ENCODE measurements around the gene ZACN. TPM values are rescaled to one million over a fixed set of nuclear protein-coding genes. Genes with fewer than 3 reads are reported as not detected.
A peak's percentile ranks its signal among the peaks of the same experiment; 100 is the strongest.

Gene ZACN
- total RNA-seq, 2 donors from 2014 or later, result not detected

DNA sequence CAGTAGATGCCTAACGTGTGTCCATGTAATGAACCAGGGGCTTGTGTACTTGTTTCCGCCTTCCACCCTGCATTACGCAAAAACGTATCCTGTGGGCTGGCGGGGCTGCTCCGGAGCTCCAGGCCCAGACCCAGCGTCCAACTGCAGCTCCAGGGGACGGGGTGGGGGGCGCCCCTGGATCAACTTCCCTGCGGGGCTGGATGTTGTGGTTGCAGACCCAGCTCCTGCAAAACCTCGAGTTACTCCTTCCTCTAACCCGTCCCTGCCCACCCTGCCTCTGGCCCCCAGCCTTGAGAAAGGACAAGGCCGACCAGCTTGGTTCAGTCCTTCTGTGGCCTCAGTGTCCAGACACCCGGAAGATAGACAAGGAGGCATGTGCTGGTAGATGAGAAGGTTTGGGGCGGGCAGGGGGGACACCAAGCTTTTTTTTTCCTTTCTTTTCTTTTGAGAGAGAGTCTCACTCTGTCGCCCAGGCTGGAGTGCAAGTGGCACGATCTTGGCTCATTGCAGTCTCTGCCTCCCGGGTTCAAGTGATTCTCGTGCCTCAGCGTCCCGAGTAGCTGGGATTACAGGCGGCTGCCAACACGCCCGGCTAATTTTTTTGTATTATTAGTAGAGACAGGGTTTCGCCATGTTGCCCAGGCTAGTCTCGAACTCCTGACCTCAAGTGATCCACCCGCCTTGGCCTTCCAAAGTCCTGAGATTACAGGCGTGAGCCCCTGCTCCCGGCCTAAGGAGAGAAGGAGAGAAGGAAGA lies 25.3 kb downstream of the ZACN start:
- WGBS, result 85% methylated on average over 29 of the region's 29 CpGs
- peaks cover 6% of the 10 kb centered on the region for H3K4me1 ChIP-seq (replicated peaks)
- peak overlapping the region; percentile 87 to 89 for H3K27ac ChIP-seq
- no peaks in the 10 kb centered on the region for H3K27me3 ChIP-seq (replicated peaks; ENCODE audit: insufficient read depth)
- H3K9me3 ChIP-seq, result no peaks in the 10 kb centered on the region
- intact Hi-C loops (cut with DNase I), result no loop called here
- DNase-seq (ENCODE audit: low spot score), result no peak
- H3K36me3 ChIP-seq, result peaks cover 4 to 6% of the 10 kb centered on the region in 2 donors
- peak overlapping the region; percentile 61 to 71 for H3K4me3 ChIP-seq
- TF ChIP-seq POLR2A (IDR thresholded peaks at IDR 0.05) (no peak), CTCF (IDR thresholded peaks at IDR 0.05) (no peak), POLR2AphosphoS5 (IDR thresholded peaks at IDR 0.05) (no peak)

DNA sequence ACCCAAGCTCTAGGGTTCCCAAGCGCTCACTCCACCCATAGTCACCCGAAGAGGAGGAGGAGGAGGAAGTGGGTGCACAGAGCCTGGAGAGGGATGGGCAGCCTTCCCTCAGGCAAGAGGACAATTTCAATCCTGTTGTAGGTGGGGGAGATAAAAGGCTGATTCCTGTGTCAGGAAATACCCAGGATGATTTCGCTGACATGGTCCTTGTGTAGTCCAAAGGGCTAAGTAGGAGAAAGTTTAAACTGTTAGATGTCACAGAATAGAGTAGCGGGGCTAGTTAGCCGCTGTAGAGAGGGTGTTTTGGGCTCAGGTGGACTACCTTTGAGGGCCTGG lies 25.9 kb downstream of the ZACN start:
- Histone ChIP-seq H3K27me3 (replicated peaks; ENCODE audit: insufficient read depth) (no peaks in the 10 kb centered on the region), H3K4me3 (no peak overlapping the region), H3K9me3 (no peaks in the 10 kb centered on the region), H3K27ac (no peak overlapping the region), H3K4me1 (replicated peaks) (peaks cover 6% of the 10 kb centered on the region), H3K36me3 (peaks cover 2 to 4% of the 10 kb centered on the region in 2 donors)
- WGBS, result 76% methylated on average over 5 of the region's 5 CpGs
- intact Hi-C loops (cut with DNase I), result no loop called here
- DNase-seq (ENCODE audit: low spot score), result no peak
- TF ChIP-seq POLR2AphosphoS5 (IDR thresholded peaks at IDR 0.05) (no peak), CTCF (IDR thresholded peaks at IDR 0.05) (no peak), POLR2A (IDR thresholded peaks at IDR 0.05) (no peak)

DNA sequence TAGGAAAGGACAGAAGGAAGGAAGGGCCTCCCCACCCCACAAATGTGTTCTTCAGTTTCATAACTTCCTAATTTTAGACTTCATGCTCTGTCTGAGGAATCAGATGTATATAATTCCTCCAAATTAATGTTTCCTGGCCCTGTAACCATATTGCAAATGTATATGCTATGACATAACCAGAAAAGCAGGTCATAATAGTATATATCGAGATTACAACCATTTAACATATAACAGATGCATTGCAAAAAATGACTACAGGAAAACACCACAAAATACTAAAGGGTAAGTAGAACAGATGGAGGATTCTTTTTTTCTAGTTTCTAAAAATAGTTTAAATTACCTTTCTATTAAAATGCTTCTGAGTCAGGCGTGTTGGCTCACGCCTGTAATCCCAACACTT lies 27.7 kb downstream of the ZACN start:
- 67% methylated on average over 3 of the region's 3 CpGs for WGBS
- no peak overlapping the region for H3K27ac ChIP-seq
- H3K4me1 ChIP-seq (replicated peaks), result peaks cover 4% of the 10 kb centered on the region
- H3K4me3 ChIP-seq, result no peak overlapping the region
- no peaks in the 10 kb centered on the region for H3K9me3 ChIP-seq
- intact Hi-C loops (cut with DNase I), result no loop called here
- no peaks in the 10 kb centered on the region for H3K27me3 ChIP-seq (replicated peaks; ENCODE audit: insufficient read depth)
- DNase-seq (ENCODE audit: low spot score), result no peak
- no peaks in the 10 kb centered on the region for H3K36me3 ChIP-seq
- no peak for TF ChIP-seq CTCF (IDR thresholded peaks at IDR 0.05)
- no peak for TF ChIP-seq POLR2AphosphoS5 (IDR thresholded peaks at IDR 0.05)
- no peak for TF ChIP-seq POLR2A (IDR thresholded peaks at IDR 0.05)

DNA sequence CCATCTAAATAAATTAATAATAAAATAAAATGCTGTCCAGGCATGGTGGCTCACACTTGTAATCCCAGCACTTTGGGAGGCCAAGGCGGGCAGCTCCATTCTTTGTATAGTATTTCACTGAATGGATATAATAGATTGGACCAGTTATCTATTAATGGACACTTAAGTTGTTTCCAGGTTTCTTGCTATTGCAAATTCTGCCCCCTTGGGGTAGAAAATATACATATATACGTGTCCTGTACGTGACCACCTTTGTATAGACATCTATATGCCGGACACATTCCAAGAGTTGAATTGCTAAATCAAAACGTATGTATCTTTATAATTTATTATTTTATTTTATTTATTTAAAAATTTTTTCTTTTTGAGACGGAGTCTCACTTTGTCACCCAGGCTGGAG lies 28.5 kb downstream of the ZACN start:
- Histone ChIP-seq H3K9me3 (no peaks in the 10 kb centered on the region), H3K4me3 (no peak overlapping the region), H3K27me3 (replicated peaks; ENCODE audit: insufficient read depth) (no peaks in the 10 kb centered on the region), H3K36me3 (no peaks in the 10 kb centered on the region), H3K27ac (no peak overlapping the region), H3K4me1 (replicated peaks) (no peaks in the 10 kb centered on the region)
- DNase-seq (ENCODE audit: low spot score), result no peak
- 90% methylated on average over 6 of the region's 6 CpGs for WGBS
- TF ChIP-seq CTCF (IDR thresholded peaks at IDR 0.05), result no peak
- TF ChIP-seq POLR2A (IDR thresholded peaks at IDR 0.05), result no peak
- no peak for TF ChIP-seq POLR2AphosphoS5 (IDR thresholded peaks at IDR 0.05)
- intact Hi-C loops (cut with DNase I), result no loop called here

DNA sequence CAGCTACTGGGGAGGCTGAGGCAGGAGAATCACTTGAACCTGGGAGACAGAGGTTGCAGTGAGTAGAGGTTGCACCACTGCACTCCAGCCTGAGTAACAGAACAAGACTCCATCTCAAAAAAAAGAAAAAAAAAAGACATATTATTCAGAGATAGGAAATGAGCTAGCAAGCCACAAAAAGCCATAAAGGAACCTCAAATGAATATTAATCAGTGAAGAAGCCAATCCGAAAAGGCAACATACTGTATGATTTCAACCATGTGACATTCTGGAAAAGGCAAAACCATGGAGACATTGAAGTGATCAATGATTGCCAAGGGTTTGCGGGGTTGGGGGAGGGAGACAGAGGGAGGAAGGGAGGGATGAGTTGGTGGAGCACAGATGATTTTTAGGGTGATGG lies 33.0 kb downstream of the ZACN start:
- no peak overlapping the region for H3K27ac ChIP-seq
- DNase-seq (ENCODE audit: low spot score), result no peak
- 94% methylated on average over 2 of the region's 2 CpGs for WGBS
- no peaks in the 10 kb centered on the region for H3K4me1 ChIP-seq (replicated peaks)
- no peak overlapping the region for H3K4me3 ChIP-seq
- TF ChIP-seq POLR2AphosphoS5 (IDR thresholded peaks at IDR 0.05) (no peak), POLR2A (IDR thresholded peaks at IDR 0.05) (no peak), CTCF (IDR thresholded peaks at IDR 0.05) (no peak)
- H3K36me3 ChIP-seq, result no peaks in the 10 kb centered on the region
- no peaks in the 10 kb centered on the region for H3K9me3 ChIP-seq
- intact Hi-C loops (cut with DNase I), result no loop called here
- H3K27me3 ChIP-seq (replicated peaks; ENCODE audit: insufficient read depth), result no peaks in the 10 kb centered on the region

All from prostate gland (tissue), 2 donors.